Pulmonary artery endothelial cell (primary cell): ENCODE results near the gene CACNA1D. TPM values are rescaled to one million over a fixed set of nuclear protein-coding genes. Genes with fewer than 3 reads are reported as not detected.

Source experiments
- DNase-seq: peaks from one replicate; pipeline ENCODE4 v3.0.0-alpha.2; 2011; ENCODE audit warnings: low read depth, low spot score
- total RNA-seq: library from RNA; depleted of rRNA; stranded (reverse); fragments of >200 nt; gene quantifications from 2 replicates; pipeline ENCODE4 v1.2.3, GENCODE V29; 2014

CACNA1D gene
- total RNA-seq, 1 donor from 2014 or later: not detected

GRCh38 chr3:53842436-53843194 lies 348.2 kb downstream of the CACNA1D start:
- DNase-seq: no peak

GRCh38 chr3:53843195-53844177 lies 349.1 kb downstream of the CACNA1D start:
- no peak for DNase-seq

GRCh38 chr3:53844262-53845102 lies 350.1 kb downstream of the CACNA1D start:
- DNase-seq: no peak

GRCh38 chr3:53845103-53845880 lies 350.9 kb downstream of the CACNA1D start:
- no peak for DNase-seq

GRCh38 chr3:53845881-53846133 lies 351.4 kb downstream of the CACNA1D start:
- DNase-seq: no peak

GRCh38 chr3:53846134-53846850 lies 351.9 kb downstream of the CACNA1D start, which contains the start of the genes CHDH and IL17RB:
TSS of gene CHDH (minus strand) at chr3:53846419. CDS start at chr3:53824008, 22,411 bp downstream.
TSS of gene IL17RB (plus strand) at chr3:53846568. CDS start at chr3:53846589, 21 bp downstream.
- DNase-seq: no peak

- DNase-seq: no peak
These were observed 352.4 kb downstream of the CACNA1D start for GRCh38 chr3:53846851-53847155.

- DNase-seq: no peak
These were observed 355.5 kb downstream of the CACNA1D start for GRCh38 chr3:53849916-53850315.

- no peak for DNase-seq
These were observed 356.5 kb downstream of the CACNA1D start for GRCh38 chr3:53850895-53851294.

- no peak for DNase-seq
These were observed 362.6 kb downstream of the CACNA1D start for GRCh38 chr3:53856964-53857363.

GRCh38 chr3:53858096-53858741 lies 363.8 kb downstream of the CACNA1D start:
- DNase-seq: no peak

- no peak for DNase-seq
These were observed 364.8 kb downstream of the CACNA1D start for GRCh38 chr3:53859178-53859577.

- no peak for DNase-seq
These were observed 365.8 kb downstream of the CACNA1D start for GRCh38 chr3:53860196-53860595.

GRCh38 chr3:53862241-53862640 lies 367.8 kb downstream of the CACNA1D start:
- DNase-seq: no peak

- DNase-seq: no peak
These were observed 368.7 kb downstream of the CACNA1D start for GRCh38 chr3:53863145-53863544.

Other genes with a start within 250 kb of the CACNA1D start
- gene TKT, start 238.6 kb upstream of the CACNA1D start, total RNA-seq: 702 and 762 TPM in 2 replicates
- gene DCP1A, start 147.1 kb upstream of the CACNA1D start, total RNA-seq: 13.7 and 14.3 TPM in 2 replicates